ENCODE data around the gene ERCC2. TPM values are rescaled to one million over a fixed set of nuclear protein-coding genes. Genes with fewer than 3 reads are reported as not detected.
"Not testable (repeated sequence)": the region's sequence is repeated elsewhere in the genome, so short reads cannot be mapped to it uniquely, and the experiment has no call there.

Gene ERCC2
- polyA plus RNA-seq (ENCODE audit: insufficient read length in 12 of 12) = 10 to 100 TPM in 11 of 12 donors, not detected in 1; 12.1 to 30.6 (median 15.7) TPM
- long read RNA-seq, donor 1, full-length matches to known transcripts = 2 of 2 reads
- long read RNA-seq, donor 1, partial matches to known transcripts = 0 of 2 reads
- long read RNA-seq, donor 1, other reads (novel, unspliced or antisense) = 0 of 2 reads
- long read RNA-seq, donor 2 = 0 reads
- long read RNA-seq, donor 3 = 0 reads
- long read RNA-seq, donor 4 = 0 reads
- long read RNA-seq, donor 5, full-length matches to known transcripts = 2 of 2 reads
- long read RNA-seq, donor 5, partial matches to known transcripts = 0 of 2 reads
- long read RNA-seq, donor 5, other reads (novel, unspliced or antisense) = 0 of 2 reads
- long read RNA-seq, donor 6 = 0 reads
- long read RNA-seq, donor 7 = 0 reads
- long read RNA-seq, donor 8, full-length matches to known transcripts = 2 of 2 reads
- long read RNA-seq, donor 8, partial matches to known transcripts = 0 of 2 reads
- long read RNA-seq, donor 8, other reads (novel, unspliced or antisense) = 0 of 2 reads
- long read RNA-seq, donor 9 = 0 reads
- long read RNA-seq, donor 10, full-length matches to known transcripts = 2 of 2 reads
- long read RNA-seq, donor 10, partial matches to known transcripts = 0 of 2 reads
- long read RNA-seq, donor 10, other reads (novel, unspliced or antisense) = 0 of 2 reads
- long read RNA-seq, donor 11 = 0 reads

GRCh38 chr19:45370410-45371204 lies at the start of gene ERCC2:
Gene ERCC2 (minus strand): TSS chr19:45370573. CDS start chr19:45370540, 33 bp downstream.
- DNase-seq = peak; percentile 100

GRCh38 chr19:45419895-45420294 lies 49.5 kb upstream of the ERCC2 start:
- no peak for DNase-seq

- DNase-seq = no peak
Measured at GRCh38 chr19:45419396-45419795, 49.0 kb upstream of the ERCC2 start.

GRCh38 chr19:45418802-45419201 lies 48.4 kb upstream of the ERCC2 start:
- DNase-seq = no peak

- DNase-seq = no peak
Measured at GRCh38 chr19:45417151-45417550, 46.8 kb upstream of the ERCC2 start.

- DNase-seq = no peak
Measured at GRCh38 chr19:45414468-45414867, 44.1 kb upstream of the ERCC2 start.

- DNase-seq = no peak
Measured at GRCh38 chr19:45413497-45413896, 43.1 kb upstream of the ERCC2 start.

- not testable (repeated sequence) for DNase-seq
Measured at GRCh38 chr19:45410330-45410729, 40.0 kb upstream of the ERCC2 start.

GRCh38 chr19:45409557-45409920 lies 39.2 kb upstream of the ERCC2 start:
- no peak for DNase-seq

- no peak for DNase-seq
Measured at GRCh38 chr19:45408830-45409556, 38.6 kb upstream of the ERCC2 start.

GRCh38 chr19:45408121-45408520 lies 37.7 kb upstream of the ERCC2 start:
- no peak for DNase-seq

- DNase-seq = not testable (repeated sequence)
Measured at GRCh38 chr19:45407585-45407984, 37.2 kb upstream of the ERCC2 start.

- DNase-seq = no peak
Measured at GRCh38 chr19:45407091-45407375, 36.7 kb upstream of the ERCC2 start.

GRCh38 chr19:45406226-45407090 lies 36.1 kb upstream of the ERCC2 start, which contains the start of gene POLR1G:
Gene POLR1G (plus strand): TSS chr19:45406644. CDS start chr19:45406697, 53 bp downstream.
- peak; percentile 85 for DNase-seq

GRCh38 chr19:45405435-45406225 lies 35.3 kb upstream of the ERCC2 start:
- DNase-seq = peak; percentile 81

- no peak for DNase-seq
Measured at GRCh38 chr19:45404557-45405434, 34.4 kb upstream of the ERCC2 start, which contains the start of gene PPP1R13L. Gene PPP1R13L (minus strand): TSS chr19:45405069. CDS start chr19:45398318, 6,751 bp downstream.

GRCh38 chr19:45403781-45404556 lies 33.6 kb upstream of the ERCC2 start:
- DNase-seq = no peak

- no peak for DNase-seq
Measured at GRCh38 chr19:45403272-45403671, 32.9 kb upstream of the ERCC2 start.
